Peyer's patch (tissue), 4 donors: Measurements from ENCODE around the gene SPATA2L.

Experiments
- CTCF ChIP-seq, 6 experiments: fragments of 450-650 bp in 4 of 6; fragments of 200-600 bp in 2 of 6; sonication (generic) in 1 of 6; IDR thresholded peaks; one replicate each; pipeline ENCODE4 v1.5.1; 2017 to 2019; ENCODE audit warnings: antibody characterized with exemption in 6 of 6, mild to moderate bottlenecking in 3 of 6, moderate library complexity in 1 of 6
- POLR2A ChIP-seq, 2 donors: fragments of 450-650 bp; IDR thresholded peaks; one replicate each; pipeline ENCODE4 v1.5.1; 2017; ENCODE audit warnings: antibody characterized with exemption in 2 of 2, mild to moderate bottlenecking in 2 of 2, moderate library complexity in 2 of 2

GRCh38 chr16:89704281-89704680 lies 2.8 kb upstream of the SPATA2L start:
- TF ChIP-seq CTCF (IDR thresholded peaks at IDR 0.05) (no peak), POLR2A (IDR thresholded peaks at IDR 0.05) (no peak)
